Measurements from ENCODE around the gene AKAP13.

GRCh38 chr15:85748176-85748575, 367.8 kb downstream of the AKAP13 start:
- TF ChIP-seq CTCF (IDR thresholded peaks at IDR 0.05) = no peak
- TF ChIP-seq POLR2A (IDR thresholded peaks at IDR 0.05) = no peak

All from uterus (tissue), 2 donors.